Smooth muscle cell (in vitro differentiated cells): ENCODE results near the gene NOC4L. TPM values are rescaled to one million over a fixed set of nuclear protein-coding genes. Genes with fewer than 3 reads are reported as not detected.
"Not testable (repeated sequence)": the region's sequence is repeated elsewhere in the genome, so short reads cannot be mapped to it uniquely, and the experiment has no call there.

Source experiments
- DNase-seq: peaks from one replicate; lab custom pipeline; 2025; ENCODE audit not compliant: unreplicated experiment; lab: John Stamatoyannopoulos, UW
- H2AFZ ChIP-seq: fragments of 200-600 bp; sonication (generic); 2 replicates; pipeline ENCODE4 v1.6.0; 2016; ENCODE audit warnings: antibody characterized with exemption, low read depth, mild to moderate bottlenecking
- H3F3A ChIP-seq: fragments of 200-600 bp; sonication (generic); 2 replicates; pipeline ENCODE4 v1.6.0; 2017; ENCODE audit warnings: antibody characterized with exemption, low read depth
- H3K27ac ChIP-seq: fragments of 200-600 bp; sonication (generic); 2 replicates; pipeline ENCODE4 v1.5.1; 2016; ENCODE audit warnings: low read depth, mild to moderate bottlenecking
- H3K27me3 ChIP-seq: fragments of 200-600 bp; sonication (generic); 2 replicates; pipeline ENCODE4 v1.6.1; 2016; ENCODE audit warnings: low read depth, mild to moderate bottlenecking
- H3K36me3 ChIP-seq: fragments of 200-600 bp; sonication (generic); 2 replicates; pipeline ENCODE4 v1.5.1; 2016; ENCODE audit warnings: low read depth
- H3K4me1 ChIP-seq: fragments of 200-600 bp; sonication (generic); 2 replicates; pipeline ENCODE4 v1.5.1; 2016; ENCODE audit warnings: low read depth
- H3K4me2 ChIP-seq: fragments of 200-600 bp; sonication (generic); 2 replicates; pipeline ENCODE4 v1.6.0; 2016; ENCODE audit warnings: mild to moderate bottlenecking
- H3K4me3 ChIP-seq: fragments of 200-600 bp; sonication (generic); 2 replicates; pipeline ENCODE4 v1.5.1; 2016; ENCODE audit warnings: mild to moderate bottlenecking
- H3K79me2 ChIP-seq: fragments of 200-600 bp; sonication (generic); 2 replicates; pipeline ENCODE4 v1.6.0; 2016; ENCODE audit warnings: low read depth, mild to moderate bottlenecking
- H3K9ac ChIP-seq: fragments of 200-600 bp; sonication (generic); 2 replicates; pipeline ENCODE4 v1.6.0; 2016; ENCODE audit warnings: low read depth
- H3K9me3 ChIP-seq: fragments of 200-600 bp; sonication (generic); replicated peaks from 2 replicates; pipeline ENCODE4 v1.5.1; 2016; ENCODE audit warnings: low read depth
- H4K20me1 ChIP-seq: fragments of 200-600 bp; sonication (generic); 2 replicates; pipeline ENCODE4 v1.6.0; 2016; ENCODE audit warnings: low read depth
- CTCF ChIP-seq: fragments of 200-600 bp; sonication (generic); IDR thresholded peaks from 2 replicates; pipeline ENCODE4 v1.5.1; 2017; ENCODE audit warnings: borderline replicate concordance, mild to moderate bottlenecking, antibody characterized with exemption; ENCODE audit not compliant: insufficient read depth, poor library complexity, severe bottlenecking
- WGBS: methylation state at CpG from one replicate; pipeline ENCODE4 v1.1.7; 2016; ENCODE audit warnings: low lambda C conversion rate; 5-methylcytosine and 5-hydroxymethylcytosine counted together
- polyA plus RNA-seq: library from polyadenylated mRNA; unstranded; fragments of >200 nt; fragmentation: Nextera tagmentation; extraction: Ambion mirVana; gene quantifications from 2 replicates; pipeline ENCODE4 v1.2.1, GENCODE V29; 2016
- total RNA-seq: library from RNA; depleted of rRNA; stranded (reverse); fragments of >200 nt; gene quantifications from 2 replicates; pipeline ENCODE4 v1.2.3, GENCODE V29; 2014

The NOC4L gene
- total and polyA plus RNA-seq, 2 experiments from 2014 or later, result 9.8 to 39.9 TPM

- H2AFZ ChIP-seq, result no peak overlapping the region
- WGBS, result 93% methylated on average over 14 of the region's 14 CpGs
- no peaks in the 10 kb centered on the region for H4K20me1 ChIP-seq
- no peaks in the 10 kb centered on the region for H3K9me3 ChIP-seq
- no peak for DNase-seq
- no peaks in the 10 kb centered on the region for H3K79me2 ChIP-seq
- H3K4me3 ChIP-seq, result no peak overlapping the region
- H3K4me2 ChIP-seq, result no peak overlapping the region
- no peaks in the 10 kb centered on the region for H3K4me1 ChIP-seq
- H3F3A ChIP-seq, result peaks cover 7% of the 10 kb centered on the region
- TF ChIP-seq CTCF, result no peak
- no peak overlapping the region for H3K9ac ChIP-seq
- no peak overlapping the region for H3K27ac ChIP-seq
- H3K36me3 ChIP-seq, result peaks cover 22% of the 10 kb centered on the region
- no peaks in the 10 kb centered on the region for H3K27me3 ChIP-seq
Observed at GRCh38 chr12:132131952-132132351, 12.3 kb upstream of the NOC4L start.

GRCh38 chr12:132132609-132133430 is 11.4 kb upstream of the NOC4L start:
- H3K79me2 ChIP-seq, result no peaks in the 10 kb centered on the region
- no peak overlapping the region for H2AFZ ChIP-seq
- no peak for TF ChIP-seq CTCF
- WGBS, result 95% methylated on average over 38 of the region's 39 CpGs
- no peak overlapping the region for H3K27ac ChIP-seq
- H3K9ac ChIP-seq, result no peak overlapping the region
- no peaks in the 10 kb centered on the region for H3K9me3 ChIP-seq
- H3K27me3 ChIP-seq, result no peaks in the 10 kb centered on the region
- H3K4me1 ChIP-seq, result no peaks in the 10 kb centered on the region
- no peak for DNase-seq
- H3K36me3 ChIP-seq, result peaks cover 13% of the 10 kb centered on the region
- H3K4me3 ChIP-seq, result no peak overlapping the region
- H4K20me1 ChIP-seq, result no peaks in the 10 kb centered on the region
- no peak overlapping the region for H3K4me2 ChIP-seq
- peaks cover 9% of the 10 kb centered on the region for H3F3A ChIP-seq

- no peak for DNase-seq
- H3K79me2 ChIP-seq, result no peaks in the 10 kb centered on the region
- H3K9me3 ChIP-seq, result no peaks in the 10 kb centered on the region
- H3K36me3 ChIP-seq, result peaks cover 2% of the 10 kb centered on the region
- H3F3A ChIP-seq, result peaks cover 9% of the 10 kb centered on the region
- no peak overlapping the region for H3K4me3 ChIP-seq
- H3K9ac ChIP-seq, result no peak overlapping the region
- no peak for TF ChIP-seq CTCF
- H3K27me3 ChIP-seq, result no peaks in the 10 kb centered on the region
- H2AFZ ChIP-seq, result no peak overlapping the region
- no peak overlapping the region for H3K4me2 ChIP-seq
- H4K20me1 ChIP-seq, result no peaks in the 10 kb centered on the region
- WGBS, result 82% methylated on average over 15 of the region's 27 CpGs
- no peaks in the 10 kb centered on the region for H3K4me1 ChIP-seq
- H3K27ac ChIP-seq, result no peak overlapping the region
Observed at GRCh38 chr12:132133952-132134652, 10.2 kb upstream of the NOC4L start.

- H3K9me3 ChIP-seq, H3K79me2 ChIP-seq, H3K9ac ChIP-seq, H4K20me1 ChIP-seq, H3F3A ChIP-seq, DNase-seq, H3K4me3 ChIP-seq, H3K27me3 ChIP-seq, H3K4me1 ChIP-seq, H3K27ac ChIP-seq, H2AFZ ChIP-seq, H3K4me2 ChIP-seq, H3K36me3 ChIP-seq: not testable (repeated sequence)
- WGBS, result 100% methylated on average over 2 of the region's 39 CpGs
Observed at GRCh38 chr12:132134653-132135183, 9.5 kb upstream of the NOC4L start.

- H4K20me1 ChIP-seq, H3K36me3 ChIP-seq, H3K27ac ChIP-seq, H3K4me3 ChIP-seq, H2AFZ ChIP-seq, H3K9ac ChIP-seq, H3F3A ChIP-seq, H3K79me2 ChIP-seq, H3K4me2 ChIP-seq, H3K27me3 ChIP-seq, H3K4me1 ChIP-seq, DNase-seq, H3K9me3 ChIP-seq: not testable (repeated sequence)
- 94% methylated on average over 4 of the region's 21 CpGs for WGBS
Observed at GRCh38 chr12:132136226-132136625, 8.0 kb upstream of the NOC4L start.
